NB4 (cell line): ENCODE data around the gene DSP.

Experiments
- MYC ChIP-seq: IDR thresholded peaks from 2 replicates; pipeline ENCODE4 v1.6.1; 2011; ENCODE audit warnings: low read depth, low read length
- POLR2A ChIP-seq: IDR thresholded peaks from 2 replicates; pipeline ENCODE4 v1.6.1; 2011; ENCODE audit warnings: mild to moderate bottlenecking; ENCODE audit not compliant: insufficient read length; ENCODE audit errors: extremely low read depth
- TF ChIP-seq, protein P1 (sequence below): IDR thresholded peaks from one replicate; pipeline ENCODE4 v1.5.1; 2012; ENCODE audit warnings: low read depth, low read length

DNA sequence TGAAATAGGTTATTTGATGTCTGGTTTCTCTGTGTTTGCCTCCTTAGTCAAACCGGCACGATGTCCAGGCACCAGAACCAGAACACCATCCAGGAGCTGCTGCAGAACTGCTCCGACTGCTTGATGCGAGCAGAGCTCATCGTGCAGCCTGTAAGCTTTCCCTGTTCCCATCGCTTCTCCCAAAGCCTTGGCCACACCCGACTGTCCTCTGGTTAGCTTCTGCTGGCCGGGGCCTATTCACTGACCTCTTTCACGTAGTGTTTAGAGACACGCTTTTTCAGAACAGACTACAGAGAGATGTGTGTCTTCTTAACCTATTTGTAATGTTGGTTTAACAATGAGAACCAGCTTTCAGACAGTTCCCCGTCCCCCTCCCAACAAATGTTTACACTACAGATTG lies 14.2 kb downstream of the DSP start:
- TF ChIP-seq, protein P1, sequence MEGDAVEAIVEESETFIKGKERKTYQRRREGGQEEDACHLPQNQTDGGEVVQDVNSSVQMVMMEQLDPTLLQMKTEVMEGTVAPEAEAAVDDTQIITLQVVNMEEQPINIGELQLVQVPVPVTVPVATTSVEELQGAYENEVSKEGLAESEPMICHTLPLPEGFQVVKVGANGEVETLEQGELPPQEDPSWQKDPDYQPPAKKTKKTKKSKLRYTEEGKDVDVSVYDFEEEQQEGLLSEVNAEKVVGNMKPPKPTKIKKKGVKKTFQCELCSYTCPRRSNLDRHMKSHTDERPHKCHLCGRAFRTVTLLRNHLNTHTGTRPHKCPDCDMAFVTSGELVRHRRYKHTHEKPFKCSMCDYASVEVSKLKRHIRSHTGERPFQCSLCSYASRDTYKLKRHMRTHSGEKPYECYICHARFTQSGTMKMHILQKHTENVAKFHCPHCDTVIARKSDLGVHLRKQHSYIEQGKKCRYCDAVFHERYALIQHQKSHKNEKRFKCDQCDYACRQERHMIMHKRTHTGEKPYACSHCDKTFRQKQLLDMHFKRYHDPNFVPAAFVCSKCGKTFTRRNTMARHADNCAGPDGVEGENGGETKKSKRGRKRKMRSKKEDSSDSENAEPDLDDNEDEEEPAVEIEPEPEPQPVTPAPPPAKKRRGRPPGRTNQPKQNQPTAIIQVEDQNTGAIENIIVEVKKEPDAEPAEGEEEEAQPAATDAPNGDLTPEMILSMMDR, result no peak
- TF ChIP-seq POLR2A, result no peak
- no peak for TF ChIP-seq MYC
